ENCODE data around the gene SGPL1.

Gene SGPL1

DNA sequence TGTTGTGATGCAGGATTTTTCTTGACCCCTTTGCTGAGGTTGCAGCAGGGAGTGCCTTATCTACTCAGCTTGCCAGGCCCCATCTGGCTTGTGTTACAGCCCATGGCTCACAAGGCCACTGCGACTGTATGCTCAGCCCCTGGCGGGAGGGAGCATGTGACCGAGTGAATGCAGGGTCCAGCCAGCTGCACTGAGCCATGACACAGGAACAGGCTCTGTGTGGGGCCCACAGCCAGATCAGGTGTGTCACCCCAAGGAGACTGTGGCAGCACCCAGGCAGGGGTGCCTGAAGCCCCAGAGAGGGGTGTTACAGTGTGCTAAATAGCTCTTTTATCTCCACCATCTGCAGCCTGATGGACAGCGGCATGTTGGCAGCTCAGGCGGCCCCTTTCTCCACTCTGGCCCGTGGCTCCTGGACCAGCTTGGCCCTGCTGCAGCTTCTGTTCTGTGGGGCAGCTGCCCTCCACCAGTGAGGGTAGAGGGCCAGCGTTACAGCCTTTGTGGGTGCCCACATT is 75.2 kb downstream of the SGPL1 start:
- Histone ChIP-seq H3K4me1 (ENCODE audit: control insufficient read depth in 1 of 2, insufficient read depth in 2 of 2, low read length in 2 of 2) (peaks cover 0 to 10% of the 10 kb centered on the region in 2 donors), H3K27ac (ENCODE audit: low read depth, low read length) (no peak overlapping the region), H3K27me3 (ENCODE audit: control insufficient read depth in 1 of 2, insufficient read depth in 2 of 2, low read length in 2 of 2) (no peaks in the 10 kb centered on the region), H3K36me3 (ENCODE audit: control insufficient read depth in 1 of 2, insufficient read depth in 2 of 2, low read length in 2 of 2) (peaks cover 0 to under 1% of the 10 kb centered on the region in 2 donors), H3K9ac (ENCODE audit: low read depth in 1 of 2, low read length in 2 of 2) (no peak overlapping the region), H3K4me3 (ENCODE audit: low read depth in 1 of 2, low read length in 2 of 2) (no peak overlapping the region), H3K9me3 (ENCODE audit: control insufficient read depth in 1 of 2, low read length in 2 of 2) (no peaks in the 10 kb centered on the region)

DNA sequence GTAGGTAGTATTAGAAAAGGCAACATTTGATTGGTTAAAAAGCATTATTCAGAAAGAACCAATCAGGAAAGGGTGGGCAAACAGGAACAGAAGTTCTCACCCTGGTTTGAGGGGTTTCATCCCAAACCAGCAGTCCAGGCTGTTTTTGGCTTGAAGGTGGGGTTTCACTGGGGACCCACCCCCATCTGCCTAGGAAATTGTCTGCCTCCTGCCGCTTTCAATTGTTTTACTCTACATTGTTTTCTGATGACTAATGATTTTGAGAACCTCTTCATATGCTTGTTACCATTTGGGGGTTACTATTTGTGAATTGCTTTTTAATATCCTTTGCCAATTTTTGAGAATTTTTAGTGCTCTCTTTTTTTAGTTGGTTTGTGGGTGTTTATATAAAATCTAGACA is 75.9 kb downstream of the SGPL1 start:
- Histone ChIP-seq H3K36me3 (ENCODE audit: control insufficient read depth in 1 of 2, insufficient read depth in 2 of 2, low read length in 2 of 2) (no peaks in the 10 kb centered on the region), H3K27ac (ENCODE audit: low read depth, low read length) (no peak overlapping the region)

DNA sequence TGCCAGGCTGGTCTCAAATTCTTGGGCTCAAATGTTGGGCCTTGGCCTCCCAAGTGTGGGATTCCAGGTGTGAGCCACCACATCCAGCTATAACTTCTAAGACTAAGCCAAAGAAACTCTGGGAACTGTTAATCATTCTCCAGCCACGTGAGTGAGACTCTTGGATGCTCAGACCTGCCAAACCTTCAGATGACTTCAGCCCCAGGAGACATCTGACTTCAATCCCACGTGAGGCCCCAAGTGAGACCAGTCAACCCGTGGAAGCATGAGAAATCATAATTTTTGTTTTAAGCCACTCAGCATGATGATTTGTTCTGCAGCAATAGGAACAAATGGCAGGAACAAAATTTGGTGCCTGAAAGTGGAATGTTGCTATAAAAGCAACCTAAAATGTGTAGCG is 76.9 kb downstream of the SGPL1 start:
- Histone ChIP-seq H3K4me1 (ENCODE audit: control insufficient read depth in 1 of 2, insufficient read depth in 2 of 2, low read length in 2 of 2) (peaks cover 0 to 5% of the 10 kb centered on the region in 2 donors), H3K36me3 (ENCODE audit: control insufficient read depth in 1 of 2, insufficient read depth in 2 of 2, low read length in 2 of 2) (no peaks in the 10 kb centered on the region), H3K27ac (ENCODE audit: low read depth, low read length) (no peak overlapping the region), H3K9me3 (ENCODE audit: control insufficient read depth in 1 of 2, low read length in 2 of 2) (no peaks in the 10 kb centered on the region), H3K9ac (ENCODE audit: low read depth in 1 of 2, low read length in 2 of 2) (no peak overlapping the region), H3K27me3 (ENCODE audit: control insufficient read depth in 1 of 2, insufficient read depth in 2 of 2, low read length in 2 of 2) (no peaks in the 10 kb centered on the region), H3K4me3 (ENCODE audit: low read depth in 1 of 2, low read length in 2 of 2) (no peak overlapping the region)

More for the DNA sequence above, 75.9 kb downstream of the SGPL1 start:
- peaks cover 0 to 10% of the 10 kb centered on the region in 2 donors for H3K4me1 ChIP-seq (ENCODE audit: control insufficient read depth in 1 of 2, insufficient read depth in 2 of 2, low read length in 2 of 2)
- no peak overlapping the region for H3K4me3 ChIP-seq (ENCODE audit: low read depth in 1 of 2, low read length in 2 of 2)
- H3K9me3 ChIP-seq (ENCODE audit: control insufficient read depth in 1 of 2, low read length in 2 of 2): no peaks in the 10 kb centered on the region
- no peaks in the 10 kb centered on the region for H3K27me3 ChIP-seq (ENCODE audit: control insufficient read depth in 1 of 2, insufficient read depth in 2 of 2, low read length in 2 of 2)
- H3K9ac ChIP-seq (ENCODE audit: low read depth in 1 of 2, low read length in 2 of 2): no peak overlapping the region

DNA sequence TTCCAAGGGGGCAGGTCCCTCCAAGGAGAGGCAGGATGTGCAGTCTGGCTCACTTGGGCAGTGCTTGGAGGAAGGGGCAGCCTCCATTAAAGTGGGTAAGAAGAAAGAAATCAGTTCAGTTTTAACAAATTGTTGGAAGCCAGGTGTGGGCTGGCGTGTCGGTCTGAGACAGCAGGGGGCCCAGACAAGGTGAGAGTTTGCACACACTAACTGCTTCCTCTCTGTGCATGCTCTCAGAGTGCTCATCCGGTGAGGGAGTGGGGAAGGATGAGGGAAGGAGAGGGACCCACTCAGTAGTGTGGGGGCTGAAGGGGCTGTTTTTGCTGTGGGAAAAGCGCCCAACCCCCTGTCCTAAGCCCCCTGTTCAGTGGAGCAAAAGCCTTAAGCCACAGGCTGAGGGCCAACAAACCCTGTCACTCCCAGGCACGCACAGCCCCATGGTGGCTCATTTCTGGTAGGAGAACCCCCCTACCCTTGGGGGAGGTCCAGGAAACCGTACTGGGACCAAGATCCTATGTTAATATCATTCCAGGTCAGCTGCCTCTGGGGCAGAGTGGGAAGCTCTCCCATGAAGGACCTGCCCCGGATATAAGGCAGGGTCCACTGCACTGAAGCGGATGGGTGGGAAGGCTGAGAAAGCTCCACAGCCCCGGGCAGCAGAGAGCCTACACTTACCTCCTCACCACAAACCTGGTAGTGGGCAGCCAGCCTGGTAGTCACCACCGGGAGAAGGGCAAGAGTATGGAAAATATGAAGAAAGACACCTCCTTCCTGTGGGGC is 77.7 kb downstream of the SGPL1 start:
- Histone ChIP-seq H3K9ac (ENCODE audit: low read depth in 1 of 2, low read length in 2 of 2) (no peak overlapping the region), H3K9me3 (ENCODE audit: control insufficient read depth in 1 of 2, low read length in 2 of 2) (no peaks in the 10 kb centered on the region), H3K4me3 (ENCODE audit: low read depth in 1 of 2, low read length in 2 of 2) (no peak overlapping the region), H3K27ac (ENCODE audit: low read depth, low read length) (no peak overlapping the region), H3K36me3 (ENCODE audit: control insufficient read depth in 1 of 2, insufficient read depth in 2 of 2, low read length in 2 of 2) (no peaks in the 10 kb centered on the region), H3K27me3 (ENCODE audit: control insufficient read depth in 1 of 2, insufficient read depth in 2 of 2, low read length in 2 of 2) (no peaks in the 10 kb centered on the region), H3K4me1 (ENCODE audit: control insufficient read depth in 1 of 2, insufficient read depth in 2 of 2, low read length in 2 of 2) (peaks cover 0 to 5% of the 10 kb centered on the region in 2 donors)

DNA sequence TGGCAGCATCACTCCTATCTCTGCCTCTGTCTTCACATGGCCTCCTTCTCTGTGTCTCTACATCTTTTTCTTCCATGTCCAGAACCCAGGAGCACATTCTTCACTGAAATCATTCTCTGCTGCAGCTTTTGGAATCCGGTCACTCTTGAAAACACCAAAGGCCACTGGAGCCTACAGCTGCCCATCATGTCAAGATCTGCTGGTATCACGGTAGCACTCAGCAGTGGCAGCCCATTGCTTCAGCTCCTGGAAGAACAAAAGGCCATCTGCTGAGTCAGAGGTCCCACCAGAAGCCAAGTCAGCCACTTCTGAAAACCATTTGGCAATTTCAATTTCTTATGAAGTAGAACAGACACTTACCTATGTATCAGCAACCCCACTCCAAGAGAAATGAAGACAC is 78.7 kb downstream of the SGPL1 start:
- Histone ChIP-seq H3K9me3 (ENCODE audit: control insufficient read depth in 1 of 2, low read length in 2 of 2) (no peaks in the 10 kb centered on the region), H3K4me1 (ENCODE audit: control insufficient read depth in 1 of 2, insufficient read depth in 2 of 2, low read length in 2 of 2) (no peaks in the 10 kb centered on the region), H3K4me3 (ENCODE audit: low read depth in 1 of 2, low read length in 2 of 2) (no peak overlapping the region), H3K36me3 (ENCODE audit: control insufficient read depth in 1 of 2, insufficient read depth in 2 of 2, low read length in 2 of 2) (no peaks in the 10 kb centered on the region), H3K27ac (ENCODE audit: low read depth, low read length) (no peak overlapping the region), H3K9ac (ENCODE audit: low read depth in 1 of 2, low read length in 2 of 2) (no peak overlapping the region), H3K27me3 (ENCODE audit: control insufficient read depth in 1 of 2, insufficient read depth in 2 of 2, low read length in 2 of 2) (no peaks in the 10 kb centered on the region)

DNA sequence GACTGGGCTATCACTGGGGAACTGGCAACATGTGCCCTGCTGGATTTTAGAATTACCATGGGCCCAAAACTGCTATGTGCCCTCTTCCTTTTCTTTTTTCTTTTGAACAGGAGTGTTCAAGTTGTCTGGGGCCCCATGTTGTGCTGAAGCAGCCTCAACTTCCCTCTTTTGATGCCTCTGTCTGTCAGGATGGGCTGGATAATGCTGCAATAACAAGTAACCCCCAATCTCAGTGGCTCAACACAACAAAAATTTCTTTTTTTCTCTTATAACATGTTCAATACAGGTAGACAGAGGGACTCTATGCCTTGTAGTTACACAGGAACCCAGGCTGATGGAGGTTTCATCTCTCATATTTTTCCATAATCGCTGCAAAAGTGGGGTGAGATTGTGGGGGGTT is 80.8 kb downstream of the SGPL1 start:
- no peaks in the 10 kb centered on the region for H3K9me3 ChIP-seq (ENCODE audit: control insufficient read depth in 1 of 2, low read length in 2 of 2)
- H3K27ac ChIP-seq (ENCODE audit: low read depth, low read length): no peak overlapping the region
- H3K4me1 ChIP-seq (ENCODE audit: control insufficient read depth in 1 of 2, insufficient read depth in 2 of 2, low read length in 2 of 2): no peaks in the 10 kb centered on the region
- H3K36me3 ChIP-seq (ENCODE audit: control insufficient read depth in 1 of 2, insufficient read depth in 2 of 2, low read length in 2 of 2): no peaks in the 10 kb centered on the region
- H3K9ac ChIP-seq (ENCODE audit: low read depth in 1 of 2, low read length in 2 of 2): no peak overlapping the region
- H3K4me3 ChIP-seq (ENCODE audit: low read depth in 1 of 2, low read length in 2 of 2): no peak overlapping the region
- no peaks in the 10 kb centered on the region for H3K27me3 ChIP-seq (ENCODE audit: control insufficient read depth in 1 of 2, insufficient read depth in 2 of 2, low read length in 2 of 2)

DNA sequence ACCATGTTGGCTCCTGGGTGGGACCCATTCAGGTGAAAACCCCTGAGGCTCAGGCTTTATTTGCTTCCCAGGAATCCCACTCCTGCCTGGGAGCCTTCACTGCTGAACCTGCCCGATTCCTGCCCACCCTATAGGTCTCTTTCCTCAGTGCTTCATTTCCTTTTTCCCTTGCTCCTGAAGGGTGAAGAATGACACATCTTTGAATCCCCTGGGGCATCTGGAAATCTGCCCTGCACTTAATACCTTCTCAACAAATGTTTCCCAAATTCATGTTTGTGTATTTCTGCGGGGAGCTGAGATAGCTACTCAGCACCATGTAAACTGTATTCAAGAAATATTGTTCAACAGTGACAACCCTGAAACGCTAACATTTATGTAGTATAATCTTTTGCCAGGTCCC is 82.9 kb downstream of the SGPL1 start:
- Histone ChIP-seq H3K27me3 (ENCODE audit: control insufficient read depth in 1 of 2, insufficient read depth in 2 of 2, low read length in 2 of 2) (no peaks in the 10 kb centered on the region), H3K4me1 (ENCODE audit: control insufficient read depth in 1 of 2, insufficient read depth in 2 of 2, low read length in 2 of 2) (peaks cover 3% of the 10 kb centered on the region in 2 donors), H3K4me3 (ENCODE audit: low read depth in 1 of 2, low read length in 2 of 2) (no peak overlapping the region), H3K9ac (ENCODE audit: low read depth in 1 of 2, low read length in 2 of 2) (no peak overlapping the region), H3K9me3 (ENCODE audit: control insufficient read depth in 1 of 2, low read length in 2 of 2) (no peaks in the 10 kb centered on the region), H3K27ac (ENCODE audit: low read depth, low read length) (no peak overlapping the region), H3K36me3 (ENCODE audit: control insufficient read depth in 1 of 2, insufficient read depth in 2 of 2, low read length in 2 of 2) (no peaks in the 10 kb centered on the region)

DNA sequence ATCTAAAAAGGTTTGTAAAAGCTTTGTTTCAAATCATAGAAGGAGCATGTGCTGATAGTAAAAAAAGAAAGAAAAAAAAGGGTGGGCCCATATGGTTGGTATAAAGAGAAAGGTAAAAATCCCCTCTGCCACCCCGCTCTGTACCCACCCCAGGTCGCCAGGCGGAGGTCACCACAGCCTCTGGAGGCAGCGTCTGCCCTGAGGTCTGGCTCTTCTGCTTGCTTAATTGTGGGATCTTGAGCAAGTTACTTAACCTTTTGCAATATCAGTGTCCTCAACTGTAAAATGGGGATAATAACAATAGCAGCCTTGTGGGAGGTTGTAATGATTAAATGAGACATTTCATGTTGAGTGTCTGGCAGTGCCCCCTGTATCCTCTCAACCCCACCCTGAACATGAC is 83.3 kb downstream of the SGPL1 start:
- Histone ChIP-seq H3K9me3 (ENCODE audit: control insufficient read depth in 1 of 2, low read length in 2 of 2) (no peaks in the 10 kb centered on the region), H3K27ac (ENCODE audit: low read depth, low read length) (no peak overlapping the region), H3K4me3 (ENCODE audit: low read depth in 1 of 2, low read length in 2 of 2) (no peak overlapping the region), H3K9ac (ENCODE audit: low read depth in 1 of 2, low read length in 2 of 2) (no peak overlapping the region), H3K4me1 (ENCODE audit: control insufficient read depth in 1 of 2, insufficient read depth in 2 of 2, low read length in 2 of 2) (peaks cover 3% of the 10 kb centered on the region in 2 donors), H3K27me3 (ENCODE audit: control insufficient read depth in 1 of 2, insufficient read depth in 2 of 2, low read length in 2 of 2) (no peaks in the 10 kb centered on the region), H3K36me3 (ENCODE audit: control insufficient read depth in 1 of 2, insufficient read depth in 2 of 2, low read length in 2 of 2) (no peaks in the 10 kb centered on the region)

DNA sequence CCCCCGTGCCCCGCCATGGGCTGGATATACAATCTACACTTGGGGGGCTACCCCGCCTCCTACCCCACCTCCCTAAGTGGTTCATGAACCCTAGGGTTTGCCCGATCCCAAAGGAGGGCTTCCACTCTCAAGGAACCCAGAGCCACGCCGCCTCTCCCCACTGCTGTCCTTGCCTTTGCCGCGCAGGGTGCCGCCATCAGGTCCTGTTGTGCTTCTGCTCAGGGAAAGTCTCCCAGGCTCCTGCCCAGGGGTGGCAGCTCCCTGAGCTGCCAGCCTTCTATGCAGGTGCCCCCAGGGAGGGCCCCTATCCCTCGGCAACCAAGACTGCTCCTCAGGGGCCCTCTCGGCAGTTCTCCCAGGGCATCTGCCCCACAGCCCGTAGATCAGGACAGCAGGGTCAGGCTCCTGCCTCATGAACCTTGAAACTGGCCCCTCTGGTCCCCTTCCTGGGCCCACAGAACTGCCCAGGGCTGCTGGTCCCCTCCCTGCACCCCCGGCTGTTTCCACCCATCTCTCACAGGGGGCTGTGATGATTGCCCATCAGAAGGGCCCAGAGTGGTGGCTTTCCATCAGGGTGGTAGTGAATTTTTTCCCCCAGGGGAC is 85.6 kb downstream of the SGPL1 start:
- Histone ChIP-seq H3K27ac (ENCODE audit: low read depth, low read length) (no peak overlapping the region), H3K9ac (ENCODE audit: low read depth in 1 of 2, low read length in 2 of 2) (no peak overlapping the region), H3K9me3 (ENCODE audit: control insufficient read depth in 1 of 2, low read length in 2 of 2) (no peaks in the 10 kb centered on the region), H3K36me3 (ENCODE audit: control insufficient read depth in 1 of 2, insufficient read depth in 2 of 2, low read length in 2 of 2) (no peaks in the 10 kb centered on the region), H3K4me1 (ENCODE audit: control insufficient read depth in 1 of 2, insufficient read depth in 2 of 2, low read length in 2 of 2) (peaks cover 3% of the 10 kb centered on the region in 2 donors), H3K4me3 (ENCODE audit: low read depth in 1 of 2, low read length in 2 of 2) (no peak overlapping the region), H3K27me3 (ENCODE audit: control insufficient read depth in 1 of 2, insufficient read depth in 2 of 2, low read length in 2 of 2) (no peaks in the 10 kb centered on the region)

DNA sequence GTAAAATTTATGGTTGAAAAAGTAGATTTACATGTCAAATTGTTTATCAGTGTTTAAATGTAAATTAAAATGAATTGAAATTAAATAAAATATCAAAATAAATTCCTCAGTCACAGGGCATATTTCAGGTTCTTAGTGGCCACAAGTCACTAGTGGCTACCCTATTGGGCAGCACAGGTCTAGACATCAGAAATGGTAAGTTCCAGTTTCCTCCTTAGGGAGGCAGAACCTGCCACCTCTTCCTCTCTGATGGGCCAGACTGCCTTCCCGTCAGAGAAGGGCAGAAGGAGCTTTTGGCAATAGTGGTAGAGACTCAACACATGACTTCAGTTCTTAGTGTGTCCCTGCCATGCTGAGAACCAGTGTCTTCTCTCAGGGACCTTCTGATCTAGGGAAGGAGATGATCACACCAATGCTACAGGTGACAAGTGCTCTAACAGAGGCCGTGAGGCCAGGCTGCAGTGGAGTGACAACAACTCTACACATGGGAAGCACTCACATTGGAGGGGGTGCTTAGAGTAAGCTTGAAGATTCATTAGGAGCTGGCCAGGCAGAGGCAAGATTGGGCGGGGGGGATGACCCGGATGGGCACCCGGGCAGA is 87.0 kb downstream of the SGPL1 start:
- Histone ChIP-seq H3K27me3 (ENCODE audit: control insufficient read depth in 1 of 2, insufficient read depth in 2 of 2, low read length in 2 of 2) (no peaks in the 10 kb centered on the region), H3K9ac (ENCODE audit: low read depth in 1 of 2, low read length in 2 of 2) (no peak overlapping the region), H3K4me1 (ENCODE audit: control insufficient read depth in 1 of 2, insufficient read depth in 2 of 2, low read length in 2 of 2) (peaks cover 13% of the 10 kb centered on the region in 2 donors), H3K9me3 (ENCODE audit: control insufficient read depth in 1 of 2, low read length in 2 of 2) (no peaks in the 10 kb centered on the region), H3K4me3 (ENCODE audit: low read depth in 1 of 2, low read length in 2 of 2) (no peak overlapping the region), H3K27ac (ENCODE audit: low read depth, low read length) (no peak overlapping the region), H3K36me3 (ENCODE audit: control insufficient read depth in 1 of 2, insufficient read depth in 2 of 2, low read length in 2 of 2) (no peaks in the 10 kb centered on the region)

Measured in duodenal mucosa (tissue), 2 donors.